Tibial nerve (tissue), 4 donors: ENCODE measurements around the gene GDI1. TPM values are rescaled to one million over a fixed set of nuclear protein-coding genes. Genes with fewer than 3 reads are reported as not detected.

Experiments used
- DNase-seq, 2 donors: peaks; one replicate each; pipeline ENCODE4 v3.0.0-alpha.2; 2019; ENCODE audit warnings: low spot score in 2 of 2
- H3K27ac ChIP-seq, 4 donors: fragments of 200-600 bp; sonication (generic) in 3 of 4; one replicate each; pipeline ENCODE4 v1.5.1; 2017 to 2019; ENCODE audit warnings: mild to moderate bottlenecking in 1 of 4
- H3K27me3 ChIP-seq, 2 donors: fragments of 200-600 bp; sonication (generic) in 1 of 2; one replicate each; pipeline versions ENCODE4 v1.5.1 to v1.6.0; 2017 to 2019
- H3K36me3 ChIP-seq, 3 donors: fragments of 200-600 bp; sonication (generic); one replicate each; pipeline ENCODE4 v1.5.1; 2018 to 2019
- H3K4me1 ChIP-seq, 4 donors: fragments of 200-600 bp; sonication (generic) in 3 of 4; one replicate each; pipeline ENCODE4 v1.5.1; 2017 to 2019
- H3K4me3 ChIP-seq, 4 donors: fragments of 200-600 bp; sonication (generic) in 3 of 4; one replicate each; pipeline ENCODE4 v1.5.1; 2017 to 2019; ENCODE audit warnings: mild to moderate bottlenecking in 1 of 4, moderate library complexity in 1 of 4
- H3K9me3 ChIP-seq, 4 donors: fragments of 200-600 bp; sonication (generic) in 3 of 4; one replicate each; pipeline ENCODE4 v1.5.1; 2017 to 2019
- EP300 ChIP-seq, 2 donors: sonication (generic); formaldehyde crosslinking; IDR thresholded peaks; one replicate each; pipeline ENCODE4 v1.6.1; 2017; ENCODE audit warnings: antibody characterized with exemption in 2 of 2, mild to moderate bottlenecking in 1 of 2
- POLR2A ChIP-seq, 2 donors: fragments of 450-650 bp; IDR thresholded peaks; one replicate each; pipeline ENCODE4 v1.6.1; 2017; ENCODE audit warnings: antibody characterized with exemption in 2 of 2, mild to moderate bottlenecking in 2 of 2, moderate library complexity in 2 of 2
- WGBS, 2 donors: methylation state at CpG; one replicate each; pipeline ENCODE4 v1.1.5; 2018; 5-methylcytosine and 5-hydroxymethylcytosine counted together
- total RNA-seq, 4 donors: library from RNA; depleted of rRNA; stranded (reverse); fragments of >200 nt; gene quantifications; one replicate each; pipeline ENCODE4 v1.1.0, GENCODE V29; 2016
- TF ChIP-seq, protein P1 (sequence below), 5 experiments: fragments of 200-600 bp in 3 of 5; fragments of 450-650 bp in 2 of 5; sonication (generic) in 3 of 5; IDR thresholded peaks; one replicate each; pipeline ENCODE4 v1.5.1; 2016 to 2019; ENCODE audit warnings: antibody characterized with exemption in 5 of 5, mild to moderate bottlenecking in 3 of 5, moderate library complexity in 2 of 5

Gene GDI1
- total RNA-seq, 4 donors from 2014 or later = 114 to 179 (median 152) TPM

DNA sequence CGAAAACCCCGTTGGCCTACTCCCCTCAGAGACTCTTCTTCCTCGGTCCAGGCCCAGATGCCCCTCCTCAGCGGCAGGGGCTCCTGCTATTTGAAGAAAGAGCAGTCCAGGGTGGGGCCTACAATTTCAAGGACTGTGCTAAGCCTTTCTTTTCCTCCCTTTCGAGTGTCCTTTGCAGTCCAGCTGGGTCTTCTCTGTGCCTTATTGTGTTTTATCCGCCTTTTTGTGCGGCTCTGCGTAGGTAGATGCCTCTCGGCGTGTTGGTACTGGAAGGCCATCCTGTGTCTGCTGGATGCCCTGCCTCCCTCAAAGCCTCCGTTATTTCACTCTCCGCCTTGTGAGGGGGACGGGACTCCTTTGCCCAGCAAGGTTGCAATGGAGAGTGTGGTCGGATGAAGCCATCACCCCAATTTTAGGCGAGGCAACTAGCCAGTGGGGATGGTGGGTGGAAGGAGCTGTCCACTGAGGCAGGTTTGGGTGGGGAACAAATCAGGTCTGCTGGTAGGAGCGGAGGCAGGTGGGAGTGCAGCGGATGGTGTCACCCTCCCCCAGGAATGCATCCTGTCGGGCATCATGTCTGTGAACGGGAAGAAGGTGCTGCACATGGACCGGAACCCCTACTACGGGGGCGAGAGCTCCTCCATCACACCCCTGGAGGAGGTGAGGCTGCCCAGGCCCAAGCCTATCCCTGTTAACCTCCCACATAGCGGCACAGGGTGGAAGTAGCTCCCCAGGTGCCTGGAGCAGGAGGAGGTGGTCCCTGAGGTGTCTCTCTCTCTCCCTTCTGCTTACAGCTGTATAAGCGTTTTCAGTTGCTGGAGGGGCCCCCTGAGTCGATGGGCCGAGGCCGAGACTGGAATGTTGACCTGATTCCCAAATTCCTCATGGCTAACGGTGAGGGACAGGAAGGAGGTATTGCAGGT is 1.3 kb downstream of the GDI1 start:
- Histone ChIP-seq H3K9me3 (no peaks in the 10 kb centered on the region), H3K27me3 (no peaks in the 10 kb centered on the region), H3K4me3 (peak overlapping the region; percentile 50 to 87 (median 70)), H3K4me1 (peaks cover 0 to 36% (median 0%) of the 10 kb centered on the region in 4 donors), H3K27ac (peak overlapping the region; percentile 90 to 93 (median 90)), H3K36me3 (peaks cover 0 to 58% (median 0%) of the 10 kb centered on the region in 3 donors)
- 10 to 55% methylated on average over 15 to 28 of the region's 28 CpGs for WGBS, 2 donors
- no peak for TF ChIP-seq EP300 (IDR thresholded peaks at IDR 0.05)
- TF ChIP-seq, protein P1, sequence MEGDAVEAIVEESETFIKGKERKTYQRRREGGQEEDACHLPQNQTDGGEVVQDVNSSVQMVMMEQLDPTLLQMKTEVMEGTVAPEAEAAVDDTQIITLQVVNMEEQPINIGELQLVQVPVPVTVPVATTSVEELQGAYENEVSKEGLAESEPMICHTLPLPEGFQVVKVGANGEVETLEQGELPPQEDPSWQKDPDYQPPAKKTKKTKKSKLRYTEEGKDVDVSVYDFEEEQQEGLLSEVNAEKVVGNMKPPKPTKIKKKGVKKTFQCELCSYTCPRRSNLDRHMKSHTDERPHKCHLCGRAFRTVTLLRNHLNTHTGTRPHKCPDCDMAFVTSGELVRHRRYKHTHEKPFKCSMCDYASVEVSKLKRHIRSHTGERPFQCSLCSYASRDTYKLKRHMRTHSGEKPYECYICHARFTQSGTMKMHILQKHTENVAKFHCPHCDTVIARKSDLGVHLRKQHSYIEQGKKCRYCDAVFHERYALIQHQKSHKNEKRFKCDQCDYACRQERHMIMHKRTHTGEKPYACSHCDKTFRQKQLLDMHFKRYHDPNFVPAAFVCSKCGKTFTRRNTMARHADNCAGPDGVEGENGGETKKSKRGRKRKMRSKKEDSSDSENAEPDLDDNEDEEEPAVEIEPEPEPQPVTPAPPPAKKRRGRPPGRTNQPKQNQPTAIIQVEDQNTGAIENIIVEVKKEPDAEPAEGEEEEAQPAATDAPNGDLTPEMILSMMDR (IDR thresholded peaks at IDR 0.05) = no peak
- TF ChIP-seq POLR2A (IDR thresholded peaks at IDR 0.05) = no peak
- DNase-seq = no peak

DNA sequence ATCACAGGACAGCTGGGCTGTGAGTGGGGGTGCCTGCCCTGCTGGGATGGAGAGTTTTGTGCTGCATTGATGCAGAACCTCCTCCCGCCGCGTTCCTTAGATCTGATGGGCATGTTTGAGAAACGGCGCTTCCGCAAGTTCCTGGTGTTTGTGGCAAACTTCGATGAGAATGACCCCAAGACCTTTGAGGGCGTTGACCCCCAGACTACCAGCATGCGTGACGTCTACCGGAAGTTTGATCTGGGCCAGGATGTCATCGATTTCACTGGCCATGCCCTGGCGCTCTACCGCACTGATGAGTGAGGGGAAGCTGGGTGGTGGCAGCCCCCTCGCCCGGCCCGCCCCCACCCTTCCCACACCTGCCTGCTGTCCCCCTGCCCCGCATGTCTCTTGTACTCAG is 2.9 kb downstream of the GDI1 start:
- 87 to 100% methylated on average over 1 to 18 of the region's 18 CpGs for WGBS, 2 donors
- H3K9me3 ChIP-seq = no peaks in the 10 kb centered on the region
- H3K36me3 ChIP-seq = peaks cover 0 to 42% (median 0%) of the 10 kb centered on the region in 3 donors

DNA sequence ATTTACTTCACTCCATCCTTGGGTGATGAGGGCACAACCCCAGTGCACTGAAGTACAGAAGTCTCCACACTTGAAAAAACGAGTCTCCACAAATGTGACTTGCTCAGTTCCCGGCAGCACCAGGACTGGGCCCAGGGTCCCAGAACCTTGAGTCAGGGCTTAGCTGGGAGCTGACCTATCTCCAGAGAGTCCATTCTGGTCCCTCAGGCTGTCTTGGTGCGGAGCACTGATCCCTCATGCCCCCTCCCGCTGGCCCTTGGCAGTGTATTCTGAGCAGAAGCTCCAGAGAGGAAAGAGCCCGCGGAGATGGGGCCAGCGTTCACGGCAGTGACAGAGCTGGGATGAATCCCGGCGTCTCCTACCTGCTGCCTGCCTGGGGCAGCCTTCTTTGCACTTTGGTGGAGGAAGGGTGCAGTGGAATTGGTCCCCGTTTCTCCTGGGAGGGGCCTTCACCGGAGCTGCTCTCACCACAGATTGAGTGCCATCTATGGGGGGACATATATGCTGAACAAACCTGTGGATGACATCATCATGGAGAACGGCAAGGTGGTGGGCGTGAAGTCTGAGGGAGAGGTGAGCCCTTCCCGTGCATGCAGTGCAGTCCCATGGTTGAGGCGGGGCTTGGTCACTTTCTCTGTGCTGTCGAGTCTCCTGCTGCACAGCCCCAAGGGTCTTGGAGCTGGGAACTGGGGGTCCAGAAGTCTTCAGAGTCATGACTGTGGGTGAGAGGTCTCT is 3.8 kb downstream of the GDI1 start:
- Histone ChIP-seq H3K36me3 (peaks cover 0 to 34% (median 0%) of the 10 kb centered on the region in 3 donors), H3K4me1 (peaks cover 0 to 55% (median 0%) of the 10 kb centered on the region in 4 donors), H3K9me3 (no peaks in the 10 kb centered on the region), H3K4me3 (no peak overlapping the region), H3K27me3 (no peaks in the 10 kb centered on the region), H3K27ac (no peak overlapping the region)
- TF ChIP-seq POLR2A (IDR thresholded peaks at IDR 0.05) (no peak), EP300 (IDR thresholded peaks at IDR 0.05) (no peak)
- TF ChIP-seq, protein P1 (IDR thresholded peaks at IDR 0.05) = no peak
- WGBS, 2 donors = 84 to 96% methylated on average over 3 to 17 of the region's 17 CpGs
- DNase-seq = no peak

More for the DNA sequence above, 2.9 kb downstream of the GDI1 start:
- H3K4me1 ChIP-seq = peaks cover 0 to 45% (median 0%) of the 10 kb centered on the region in 4 donors
- no peak for DNase-seq
- TF ChIP-seq POLR2A (IDR thresholded peaks at IDR 0.05) = no peak
- no peak for TF ChIP-seq EP300 (IDR thresholded peaks at IDR 0.05)
- TF ChIP-seq, protein P1 (IDR thresholded peaks at IDR 0.05) = no peak
- H3K27me3 ChIP-seq = no peaks in the 10 kb centered on the region
- no peak overlapping the region for H3K4me3 ChIP-seq
- no peak overlapping the region for H3K27ac ChIP-seq

- TF ChIP-seq, protein P1 (IDR thresholded peaks at IDR 0.05) = no peak
- no peak for TF ChIP-seq POLR2A (IDR thresholded peaks at IDR 0.05)
- no peak for TF ChIP-seq EP300 (IDR thresholded peaks at IDR 0.05)
- peaks cover 0 to 37% (median 0%) of the 10 kb centered on the region in 3 donors for H3K36me3 ChIP-seq
- peaks cover 0 to 56% (median 0%) of the 10 kb centered on the region in 4 donors for H3K4me1 ChIP-seq
- no peaks in the 10 kb centered on the region for H3K9me3 ChIP-seq
- no peak for DNase-seq
- no peak overlapping the region for H3K27ac ChIP-seq
- no peaks in the 10 kb centered on the region for H3K27me3 ChIP-seq
- 78 to 88% methylated on average over 7 to 11 of the region's 11 CpGs for WGBS, 2 donors
- no peak overlapping the region for H3K4me3 ChIP-seq
Observed at GRCh38 chrX:154441564-154441963, 4.6 kb downstream of the GDI1 start.
